Measurements from ENCODE around the gene NTF3.

Gene NTF3

GRCh38 chr12:5516371-5517241 is 84.7 kb downstream of the NTF3 start:
- Histone ChIP-seq H2AK5ac (ENCODE audit: low read length) (no peak overlapping the region), H2BK12ac (ENCODE audit: low read length) (no peak overlapping the region), H3K18ac (ENCODE audit: low read length) (no peak overlapping the region), H2BK120ac (ENCODE audit: insufficient read depth, low read length, poor library complexity) (no peak overlapping the region), H3K4me3 (ENCODE audit: low read depth, low read length) (no peak overlapping the region), H2AFZ (ENCODE audit: insufficient read depth, low read length, poor library complexity) (no peak overlapping the region), H3K4me1 (ENCODE audit: control insufficient read depth in 1 of 2, insufficient read depth in 2 of 2, low read length in 2 of 2) (no peaks in the 10 kb centered on the region), H3K4ac (ENCODE audit: low read depth, low read length) (no peak overlapping the region), H3K79me2 (ENCODE audit: control insufficient read depth, insufficient read depth, low read length, poor library complexity) (no peaks in the 10 kb centered on the region), H3K36me3 (ENCODE audit: control insufficient read depth in 1 of 2, insufficient read depth in 2 of 2, low read length in 2 of 2) (no peaks in the 10 kb centered on the region), H3K14ac (ENCODE audit: low read length) (no peak overlapping the region), H3K4me2 (ENCODE audit: low read length) (no peak overlapping the region), H4K8ac (ENCODE audit: low read depth, low read length) (no peak overlapping the region), H3K9me3 (ENCODE audit: insufficient read depth, low read depth, low read length) (no peaks in the 10 kb centered on the region), H4K12ac (ENCODE audit: low read depth, low read length) (no peak overlapping the region), H2BK5ac (ENCODE audit: low read depth, low read length, poor library complexity) (no peak overlapping the region), H3K9ac (ENCODE audit: low read length) (no peak overlapping the region), H3K27me3 (ENCODE audit: insufficient read depth, low read length) (no peaks in the 10 kb centered on the region), H3K27ac (ENCODE audit: low read depth, low read length) (no peak overlapping the region), H4K91ac (ENCODE audit: low read depth, low read length) (no peak overlapping the region), H3K23ac (ENCODE audit: low read length) (no peak overlapping the region), H3K79me1 (ENCODE audit: low read length) (no peaks in the 10 kb centered on the region)
- no peak for DNase-seq
- no CpG with 5 or more reads among the region's 8 CpGs for WGBS (ENCODE audit: extremely low coverage, insufficient coverage, insufficient read length)

DNA sequence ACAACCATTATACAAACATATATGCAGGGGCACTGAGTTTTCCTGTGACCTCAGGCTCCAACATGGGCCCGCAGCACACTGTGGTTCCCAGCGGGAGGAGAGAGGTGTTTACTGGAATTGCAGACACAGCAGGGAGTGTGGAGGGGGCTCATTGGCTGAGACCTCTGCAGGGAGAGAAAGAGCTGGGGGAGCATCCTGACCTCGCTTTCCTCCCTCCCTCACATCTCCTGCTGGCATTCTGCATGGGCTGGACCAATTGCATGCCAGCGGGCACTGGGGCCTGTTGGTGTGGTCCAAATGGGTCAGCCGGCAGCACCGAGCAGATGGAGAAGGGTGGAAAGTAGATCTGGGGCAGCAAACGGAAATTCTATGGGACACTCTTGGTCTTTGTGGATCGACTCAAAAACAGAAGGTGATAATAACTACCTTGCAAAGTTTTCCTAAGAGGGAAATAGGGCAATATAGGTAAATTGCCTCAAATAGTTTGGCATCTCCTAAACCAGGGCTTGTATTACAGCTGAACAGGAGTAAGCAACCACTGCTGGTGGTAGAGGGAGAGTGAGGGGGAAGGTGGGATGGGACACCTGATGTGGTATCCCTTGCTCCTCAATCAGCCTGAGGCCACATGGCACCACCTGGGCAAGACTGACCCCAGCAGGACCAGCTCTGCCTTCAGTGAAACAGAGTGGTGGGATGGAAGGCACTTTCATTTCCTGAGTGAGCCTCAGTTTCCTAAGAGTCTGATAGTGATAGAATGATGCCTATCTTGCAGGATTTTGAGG is 86.9 kb downstream of the NTF3 start:
- no CpG with 5 or more reads among the region's 8 CpGs for WGBS (ENCODE audit: extremely low coverage, insufficient coverage, insufficient read length)
- no peak overlapping the region for H4K91ac ChIP-seq (ENCODE audit: low read depth, low read length)
- no peak overlapping the region for H4K8ac ChIP-seq (ENCODE audit: low read depth, low read length)
- H2BK120ac ChIP-seq (ENCODE audit: insufficient read depth, low read length, poor library complexity) = no peak overlapping the region
- no peak overlapping the region for H3K4ac ChIP-seq (ENCODE audit: low read depth, low read length)
- no peak overlapping the region for H2BK5ac ChIP-seq (ENCODE audit: low read depth, low read length, poor library complexity)
- peaks cover 3% of the 10 kb centered on the region for H3K9me3 ChIP-seq (ENCODE audit: insufficient read depth, low read depth, low read length)
- H3K36me3 ChIP-seq (ENCODE audit: control insufficient read depth in 1 of 2, insufficient read depth in 2 of 2, low read length in 2 of 2) = no peaks in the 10 kb centered on the region
- no peaks in the 10 kb centered on the region for H3K79me1 ChIP-seq (ENCODE audit: low read length)
- H3K4me1 ChIP-seq (ENCODE audit: control insufficient read depth in 1 of 2, insufficient read depth in 2 of 2, low read length in 2 of 2) = peaks cover 0 to 2% of the 10 kb centered on the region in 2 experiments
- H3K18ac ChIP-seq (ENCODE audit: low read length) = no peak overlapping the region
- DNase-seq = no peak
- no peak overlapping the region for H2BK12ac ChIP-seq (ENCODE audit: low read length)
- H4K12ac ChIP-seq (ENCODE audit: low read depth, low read length) = no peak overlapping the region
- no peaks in the 10 kb centered on the region for H3K27me3 ChIP-seq (ENCODE audit: insufficient read depth, low read length)
- H3K4me3 ChIP-seq (ENCODE audit: low read depth, low read length) = no peak overlapping the region
- no peak overlapping the region for H3K4me2 ChIP-seq (ENCODE audit: low read length)
- H2AK5ac ChIP-seq (ENCODE audit: low read length) = no peak overlapping the region
- no peak overlapping the region for H3K27ac ChIP-seq (ENCODE audit: low read depth, low read length)
- H3K23ac ChIP-seq (ENCODE audit: low read length) = no peak overlapping the region
- H2AFZ ChIP-seq (ENCODE audit: insufficient read depth, low read length, poor library complexity) = no peak overlapping the region
- H3K9ac ChIP-seq (ENCODE audit: low read length) = no peak overlapping the region
- H3K14ac ChIP-seq (ENCODE audit: low read length) = no peak overlapping the region
- H3K79me2 ChIP-seq (ENCODE audit: control insufficient read depth, insufficient read depth, low read length, poor library complexity) = no peaks in the 10 kb centered on the region

GRCh38 chr12:5520037-5520436 is 88.1 kb downstream of the NTF3 start:
- no peaks in the 10 kb centered on the region for H3K79me1 ChIP-seq (ENCODE audit: low read length)
- H2AFZ ChIP-seq (ENCODE audit: insufficient read depth, low read length, poor library complexity) = no peak overlapping the region
- H3K9ac ChIP-seq (ENCODE audit: low read length) = no peak overlapping the region
- H3K4me3 ChIP-seq (ENCODE audit: low read depth, low read length) = no peak overlapping the region
- H4K12ac ChIP-seq (ENCODE audit: low read depth, low read length) = no peak overlapping the region
- H3K79me2 ChIP-seq (ENCODE audit: control insufficient read depth, insufficient read depth, low read length, poor library complexity) = no peaks in the 10 kb centered on the region
- H3K18ac ChIP-seq (ENCODE audit: low read length) = no peak overlapping the region
- no peak overlapping the region for H2AK5ac ChIP-seq (ENCODE audit: low read length)
- H3K4me1 ChIP-seq (ENCODE audit: control insufficient read depth in 1 of 2, insufficient read depth in 2 of 2, low read length in 2 of 2) = peaks cover 0 to 2% of the 10 kb centered on the region in 2 experiments
- no peaks in the 10 kb centered on the region for H3K27me3 ChIP-seq (ENCODE audit: insufficient read depth, low read length)
- no peak overlapping the region for H2BK5ac ChIP-seq (ENCODE audit: low read depth, low read length, poor library complexity)
- no peak overlapping the region for H4K91ac ChIP-seq (ENCODE audit: low read depth, low read length)
- no peak overlapping the region for H3K4me2 ChIP-seq (ENCODE audit: low read length)
- no peak for DNase-seq
- H3K9me3 ChIP-seq (ENCODE audit: insufficient read depth, low read depth, low read length) = peaks cover 3% of the 10 kb centered on the region
- WGBS (ENCODE audit: extremely low coverage, insufficient coverage, insufficient read length) = no CpG with 5 or more reads among the region's 4 CpGs
- H3K27ac ChIP-seq (ENCODE audit: low read depth, low read length) = no peak overlapping the region
- H2BK12ac ChIP-seq (ENCODE audit: low read length) = no peak overlapping the region
- no peak overlapping the region for H3K23ac ChIP-seq (ENCODE audit: low read length)
- H3K36me3 ChIP-seq (ENCODE audit: control insufficient read depth in 1 of 2, insufficient read depth in 2 of 2, low read length in 2 of 2) = no peaks in the 10 kb centered on the region
- no peak overlapping the region for H3K14ac ChIP-seq (ENCODE audit: low read length)
- no peak overlapping the region for H3K4ac ChIP-seq (ENCODE audit: low read depth, low read length)
- H2BK120ac ChIP-seq (ENCODE audit: insufficient read depth, low read length, poor library complexity) = no peak overlapping the region
- no peak overlapping the region for H4K8ac ChIP-seq (ENCODE audit: low read depth, low read length)

DNA sequence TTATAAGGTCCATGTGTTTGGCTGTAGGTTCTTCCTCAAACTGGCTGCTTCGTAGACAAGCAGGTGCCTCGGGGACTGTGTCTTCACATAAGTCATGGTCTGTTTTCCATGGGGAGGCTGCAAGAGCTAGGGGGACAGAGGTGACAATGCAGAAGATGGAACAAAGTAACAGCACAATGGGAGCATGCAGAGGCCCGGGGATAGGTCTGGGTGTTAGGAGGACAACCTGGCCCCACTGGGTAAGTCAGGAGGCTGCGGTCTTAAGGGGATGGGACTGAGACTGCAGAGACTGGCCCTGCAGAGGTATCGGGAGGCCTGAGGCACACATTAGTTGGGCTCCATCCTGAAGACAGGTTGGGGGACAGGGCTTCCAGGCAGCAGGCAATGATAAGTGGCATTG is 88.9 kb downstream of the NTF3 start:
- no peak overlapping the region for H3K4me2 ChIP-seq (ENCODE audit: low read length)
- H3K36me3 ChIP-seq (ENCODE audit: control insufficient read depth in 1 of 2, insufficient read depth in 2 of 2, low read length in 2 of 2) = no peaks in the 10 kb centered on the region
- H3K9ac ChIP-seq (ENCODE audit: low read length) = no peak overlapping the region
- H3K4me3 ChIP-seq (ENCODE audit: low read depth, low read length) = no peak overlapping the region
- H2BK12ac ChIP-seq (ENCODE audit: low read length) = no peak overlapping the region
- no CpG with 5 or more reads among the region's 5 CpGs for WGBS (ENCODE audit: extremely low coverage, insufficient coverage, insufficient read length)
- H4K8ac ChIP-seq (ENCODE audit: low read depth, low read length) = no peak overlapping the region
- H4K12ac ChIP-seq (ENCODE audit: low read depth, low read length) = no peak overlapping the region
- no peak overlapping the region for H3K18ac ChIP-seq (ENCODE audit: low read length)
- no peak overlapping the region for H3K23ac ChIP-seq (ENCODE audit: low read length)
- no peaks in the 10 kb centered on the region for H3K27me3 ChIP-seq (ENCODE audit: insufficient read depth, low read length)
- no peaks in the 10 kb centered on the region for H3K79me2 ChIP-seq (ENCODE audit: control insufficient read depth, insufficient read depth, low read length, poor library complexity)
- no peak overlapping the region for H3K14ac ChIP-seq (ENCODE audit: low read length)
- peaks cover 3% of the 10 kb centered on the region for H3K9me3 ChIP-seq (ENCODE audit: insufficient read depth, low read depth, low read length)
- H2AFZ ChIP-seq (ENCODE audit: insufficient read depth, low read length, poor library complexity) = no peak overlapping the region
- H2BK120ac ChIP-seq (ENCODE audit: insufficient read depth, low read length, poor library complexity) = no peak overlapping the region
- no peak for DNase-seq
- no peak overlapping the region for H3K4ac ChIP-seq (ENCODE audit: low read depth, low read length)
- H4K91ac ChIP-seq (ENCODE audit: low read depth, low read length) = no peak overlapping the region
- no peak overlapping the region for H2AK5ac ChIP-seq (ENCODE audit: low read length)
- H2BK5ac ChIP-seq (ENCODE audit: low read depth, low read length, poor library complexity) = no peak overlapping the region
- H3K79me1 ChIP-seq (ENCODE audit: low read length) = no peaks in the 10 kb centered on the region
- H3K27ac ChIP-seq (ENCODE audit: low read depth, low read length) = no peak overlapping the region
- H3K4me1 ChIP-seq (ENCODE audit: control insufficient read depth in 1 of 2, insufficient read depth in 2 of 2, low read length in 2 of 2) = peaks cover 0 to 2% of the 10 kb centered on the region in 2 experiments

Measured in trophoblast cell (in vitro differentiated cells and primary cell).